Coronary artery (tissue), 2 donors: ENCODE results near the gene GALNT7.

Experiments used
- DNase-seq: peaks from one replicate; pipeline ENCODE4 v3.0.0-alpha.2; 2017; ENCODE audit warnings: low spot score
- H3K27ac ChIP-seq, 2 donors: fragments of 200-600 bp; sonication (generic); one replicate each; pipeline ENCODE4 v1.5.1; 2016 to 2019
- H3K4me3 ChIP-seq: fragments of 200-600 bp; sonication (generic); 2 replicates; pipeline ENCODE4 v1.5.1; 2016; ENCODE audit warnings: mild to moderate bottlenecking, moderate library complexity
- TF ChIP-seq, protein P1 (sequence below): fragments of 200-600 bp; sonication (generic); IDR thresholded peaks from one replicate; pipeline ENCODE4 v1.5.1; 2019; ENCODE audit warnings: antibody characterized with exemption

GALNT7 gene

DNA sequence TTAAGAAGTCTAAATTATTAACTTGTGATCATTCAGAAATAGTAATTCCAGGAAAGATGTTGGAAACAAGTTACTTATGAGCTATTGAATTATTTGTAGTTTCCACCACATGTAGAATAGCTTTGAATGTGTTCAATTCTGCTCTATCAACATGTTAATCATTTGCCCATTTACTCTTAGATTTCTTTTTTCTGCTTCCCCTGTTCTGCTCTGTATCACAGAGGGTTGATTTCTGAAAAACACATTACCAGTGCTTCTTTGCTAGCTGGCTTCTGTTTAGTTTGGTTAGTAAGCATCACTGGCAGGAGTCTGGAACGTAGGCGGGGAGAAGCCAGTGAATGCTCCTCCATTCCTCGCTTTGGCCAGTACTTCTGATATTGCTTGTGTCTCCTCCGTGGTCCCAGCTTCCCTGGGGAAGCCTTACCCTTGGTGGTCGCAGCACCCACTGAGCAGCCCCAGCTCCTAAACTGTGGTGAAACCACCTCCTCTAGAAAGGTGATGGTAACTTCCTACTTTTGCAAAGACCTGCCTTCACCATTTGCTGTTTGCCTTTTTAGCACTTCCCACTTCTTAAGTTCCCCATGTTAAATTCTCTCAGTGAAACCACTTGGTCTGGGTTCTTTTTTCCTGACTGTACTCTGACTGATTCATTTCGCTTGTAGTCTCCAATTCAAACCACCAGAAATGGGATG is 40.3 kb upstream of the GALNT7 start:
- no peak for DNase-seq
- TF ChIP-seq, protein P1, sequence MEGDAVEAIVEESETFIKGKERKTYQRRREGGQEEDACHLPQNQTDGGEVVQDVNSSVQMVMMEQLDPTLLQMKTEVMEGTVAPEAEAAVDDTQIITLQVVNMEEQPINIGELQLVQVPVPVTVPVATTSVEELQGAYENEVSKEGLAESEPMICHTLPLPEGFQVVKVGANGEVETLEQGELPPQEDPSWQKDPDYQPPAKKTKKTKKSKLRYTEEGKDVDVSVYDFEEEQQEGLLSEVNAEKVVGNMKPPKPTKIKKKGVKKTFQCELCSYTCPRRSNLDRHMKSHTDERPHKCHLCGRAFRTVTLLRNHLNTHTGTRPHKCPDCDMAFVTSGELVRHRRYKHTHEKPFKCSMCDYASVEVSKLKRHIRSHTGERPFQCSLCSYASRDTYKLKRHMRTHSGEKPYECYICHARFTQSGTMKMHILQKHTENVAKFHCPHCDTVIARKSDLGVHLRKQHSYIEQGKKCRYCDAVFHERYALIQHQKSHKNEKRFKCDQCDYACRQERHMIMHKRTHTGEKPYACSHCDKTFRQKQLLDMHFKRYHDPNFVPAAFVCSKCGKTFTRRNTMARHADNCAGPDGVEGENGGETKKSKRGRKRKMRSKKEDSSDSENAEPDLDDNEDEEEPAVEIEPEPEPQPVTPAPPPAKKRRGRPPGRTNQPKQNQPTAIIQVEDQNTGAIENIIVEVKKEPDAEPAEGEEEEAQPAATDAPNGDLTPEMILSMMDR = no peak
- Histone ChIP-seq H3K27ac (no peak overlapping the region), H3K4me3 (no peak overlapping the region)

- DNase-seq = no peak
- no peak overlapping the region for H3K27ac ChIP-seq
- H3K4me3 ChIP-seq = no peak overlapping the region
- TF ChIP-seq, protein P1 = no peak
These were observed 37.9 kb upstream of the GALNT7 start for GRCh38 chr4:173130687-173131086.

DNA sequence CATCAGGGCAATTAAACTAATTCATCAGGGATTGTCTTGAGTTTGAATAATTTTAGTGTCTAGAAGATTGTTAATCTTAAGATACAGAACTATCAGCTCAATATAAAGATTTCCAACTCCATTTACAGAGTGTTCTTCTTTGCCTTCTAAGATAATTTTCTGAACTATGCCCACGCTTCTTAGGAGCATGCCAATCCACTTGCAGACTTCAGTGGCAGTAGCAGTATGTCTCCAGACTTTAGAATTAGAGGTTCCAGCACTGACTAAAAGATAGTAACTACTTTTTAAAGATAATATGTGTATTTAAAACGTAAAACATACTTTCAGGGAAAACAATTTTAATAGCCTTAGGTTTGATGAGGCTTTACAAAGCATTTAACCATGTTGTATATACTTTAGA is 34.2 kb upstream of the GALNT7 start:
- Histone ChIP-seq H3K4me3 (no peak overlapping the region), H3K27ac (no peak overlapping the region)
- TF ChIP-seq, protein P1 = no peak
- DNase-seq = no peak

- no peak overlapping the region for H3K4me3 ChIP-seq
- no peak for DNase-seq
- no peak overlapping the region for H3K27ac ChIP-seq
- TF ChIP-seq, protein P1 = no peak
These were observed 33.3 kb upstream of the GALNT7 start for GRCh38 chr4:173135241-173135847.

DNA sequence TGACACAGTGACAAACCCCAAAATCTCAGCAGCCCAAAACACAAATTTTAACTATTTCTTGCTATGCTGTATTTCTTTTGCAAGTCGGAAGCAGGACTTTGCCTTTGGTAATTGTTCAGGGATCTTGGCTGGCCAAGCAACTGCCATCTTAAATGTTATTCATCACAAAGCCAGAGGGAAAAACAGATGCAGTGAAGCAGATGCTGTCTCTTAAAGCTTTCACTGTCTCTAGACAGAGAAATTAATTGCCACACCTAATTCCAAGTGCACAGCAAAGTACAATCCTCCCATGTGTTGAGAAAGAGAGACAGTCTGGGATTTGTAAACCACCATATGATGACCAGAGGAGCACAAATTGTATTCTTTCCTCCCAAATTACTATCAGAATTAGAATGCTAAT is 30.0 kb upstream of the GALNT7 start:
- TF ChIP-seq, protein P1 = no peak
- no peak for DNase-seq
- Histone ChIP-seq H3K27ac (no peak overlapping the region), H3K4me3 (no peak overlapping the region)

GRCh38 chr4:173139561-173139960 is 29.1 kb upstream of the GALNT7 start:
- no peak overlapping the region for H3K4me3 ChIP-seq
- no peak overlapping the region for H3K27ac ChIP-seq
- TF ChIP-seq, protein P1 = no peak
- DNase-seq = no peak

DNA sequence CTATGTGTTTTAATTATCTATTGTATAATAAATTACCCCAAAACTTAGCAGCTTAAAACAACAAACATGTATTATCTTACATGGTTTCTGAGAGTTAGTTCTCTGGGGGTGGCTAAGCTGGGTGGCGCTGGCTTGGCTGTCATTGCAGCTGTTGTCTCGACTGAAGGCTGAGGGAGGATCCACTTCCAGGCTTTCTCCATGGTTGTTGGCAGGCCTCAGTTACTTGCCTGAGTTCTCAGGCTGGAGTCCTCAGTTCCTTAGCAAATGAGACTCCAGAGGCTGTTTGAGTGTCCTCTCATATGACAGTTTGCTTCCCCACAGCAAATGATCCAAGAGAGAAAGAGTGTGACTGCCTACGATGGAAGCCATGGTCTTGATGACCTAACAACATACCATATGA is 23.5 kb upstream of the GALNT7 start:
- no peak overlapping the region for H3K4me3 ChIP-seq
- no peak for DNase-seq
- TF ChIP-seq, protein P1 = no peak
- H3K27ac ChIP-seq = no peak overlapping the region
